Mesenchymal stem cell (in vitro differentiated cells and primary cell): ENCODE data around the gene HSPE1.
"Not testable (repeated sequence)": the region's sequence is repeated elsewhere in the genome, so short reads cannot be mapped to it uniquely, and the experiment has no call there.

Experiments used
- DNase-seq: peaks from one replicate; pipeline ENCODE4 v3.0.0-alpha.2; 2013
- H2AFZ ChIP-seq: one replicate; pipeline ENCODE4 v1.6.1; 2013; ENCODE audit warnings: low read depth, mild to moderate bottlenecking, control low read depth, inconsistent platforms, low read length, moderate library complexity
- H2AK5ac ChIP-seq: 2 replicates; pipeline ENCODE4 v1.6.1; 2013; ENCODE audit warnings: low read length, moderate library complexity, mild to moderate bottlenecking, inconsistent platforms; ENCODE audit not compliant: severe bottlenecking
- H2BK120ac ChIP-seq: one replicate; pipeline ENCODE4 v1.6.1; 2013; ENCODE audit warnings: low read depth, mild to moderate bottlenecking, inconsistent platforms, low read length, moderate library complexity
- H2BK12ac ChIP-seq, 2 experiments: one replicate each; pipeline ENCODE4 v1.6.1; 2013; ENCODE audit warnings: inconsistent platforms in 2 of 2, low read length in 2 of 2, mild to moderate bottlenecking in 2 of 2, moderate library complexity in 2 of 2, control low read depth in 1 of 2
- H2BK15ac ChIP-seq: one replicate; pipeline ENCODE4 v1.6.1; 2013; ENCODE audit warnings: mild to moderate bottlenecking, low read depth, inconsistent platforms; ENCODE audit not compliant: poor library complexity, severe bottlenecking
- H2BK5ac ChIP-seq: 2 replicates; pipeline ENCODE4 v1.6.1; 2013; ENCODE audit warnings: low read depth, mild to moderate bottlenecking, low read length, control low read depth, inconsistent platforms; ENCODE audit not compliant: poor library complexity, severe bottlenecking
- H3K14ac ChIP-seq, 2 experiments: one replicate each; pipeline ENCODE4 v1.6.1; 2013; ENCODE audit warnings: inconsistent platforms in 2 of 2, low read length in 2 of 2, control low read depth in 1 of 2, mild to moderate bottlenecking in 1 of 2, moderate library complexity in 1 of 2
- H3K18ac ChIP-seq, 2 experiments: one replicate each; pipeline ENCODE4 v1.6.1; 2013; ENCODE audit warnings: inconsistent platforms in 2 of 2, low read length in 2 of 2, control low read depth in 1 of 2, low read depth in 1 of 2, mild to moderate bottlenecking in 1 of 2
- H3K23ac ChIP-seq, 2 experiments: one replicate each; pipeline ENCODE4 v1.6.1; 2013; ENCODE audit warnings: inconsistent platforms in 2 of 2, low read length in 2 of 2, mild to moderate bottlenecking in 2 of 2, moderate library complexity in 2 of 2, control low read depth in 1 of 2
- H3K27ac ChIP-seq: 2 replicates; pipeline ENCODE4 v1.5.1; 2013; ENCODE audit warnings: mild to moderate bottlenecking, moderate library complexity, low read length, control low read depth, inconsistent platforms; ENCODE audit not compliant: poor library complexity, severe bottlenecking
- H3K27me3 ChIP-seq, 2 experiments: 2 replicates each; pipeline versions ENCODE4 v1.6.1 to v1.7.0; 2013; ENCODE audit warnings: low read length in 2 of 2, mild to moderate bottlenecking in 2 of 2, moderate library complexity in 2 of 2, control low read depth in 1 of 2, inconsistent platforms in 1 of 2; ENCODE audit not compliant: control insufficient read depth in 1 of 2, insufficient read depth in 1 of 2
- H3K36me3 ChIP-seq, 2 experiments: 2 replicates each; pipeline versions ENCODE4 v1.6.1 to v1.7.0; 2013; ENCODE audit warnings: low read length in 2 of 2, control low read depth in 1 of 2, inconsistent platforms in 1 of 2, low read depth in 1 of 2, mild to moderate bottlenecking in 1 of 2; ENCODE audit not compliant: insufficient read depth in 2 of 2, control insufficient read depth in 1 of 2
- H3K4ac ChIP-seq, 2 experiments: one replicate each; pipeline ENCODE4 v1.6.1; 2013; ENCODE audit warnings: inconsistent platforms in 2 of 2, low read length in 2 of 2, mild to moderate bottlenecking in 2 of 2, moderate library complexity in 2 of 2, control low read depth in 1 of 2, low read depth in 1 of 2
- H3K4me1 ChIP-seq: 2 replicates; pipeline ENCODE4 v1.6.1; 2013; ENCODE audit warnings: low read depth, low read length, control low read depth; ENCODE audit not compliant: control insufficient read depth, insufficient read depth
- H3K4me2 ChIP-seq: 2 replicates; pipeline ENCODE4 v1.6.1; 2013; ENCODE audit warnings: low read length, mild to moderate bottlenecking, inconsistent platforms; ENCODE audit not compliant: poor library complexity, severe bottlenecking
- H3K4me3 ChIP-seq, 2 experiments: 2 replicates each; pipeline versions ENCODE4 v1.5.1 to v1.7.0; 2013; ENCODE audit warnings: low read length in 2 of 2, mild to moderate bottlenecking in 2 of 2, control low read depth in 1 of 2, low read depth in 1 of 2; ENCODE audit not compliant: insufficient read depth in 1 of 2
- H3K79me1 ChIP-seq: replicated peaks from 2 replicates; pipeline ENCODE4 v1.6.1; 2013; ENCODE audit warnings: mild to moderate bottlenecking, control low read depth, low read length, inconsistent platforms; ENCODE audit not compliant: poor library complexity, severe bottlenecking
- H3K9ac ChIP-seq: 2 replicates; pipeline ENCODE4 v1.7.0; 2013; ENCODE audit warnings: mild to moderate bottlenecking, low read length, moderate library complexity
- H3K9me3 ChIP-seq: 2 replicates; pipeline ENCODE4 v1.7.0; 2013; ENCODE audit warnings: mild to moderate bottlenecking, low read length; ENCODE audit not compliant: control insufficient read depth
- H4K8ac ChIP-seq: one replicate; pipeline ENCODE4 v1.6.1; 2013; ENCODE audit warnings: inconsistent platforms, mild to moderate bottlenecking, low read length, moderate library complexity
- H4K91ac ChIP-seq: one replicate; pipeline ENCODE4 v1.6.1; 2013; ENCODE audit warnings: mild to moderate bottlenecking, low read length, inconsistent platforms
- WGBS: methylation state at CpG from one replicate; pipeline ENCODE4 v1.1.7; 2013; ENCODE audit warnings: mixed read lengths; 5-methylcytosine and 5-hydroxymethylcytosine counted together

Gene HSPE1

GRCh38 chr2:197477797-197478196 lies 22.4 kb upstream of the HSPE1 start:
- Histone ChIP-seq H2BK15ac (no peak overlapping the region), H3K9ac (no peak overlapping the region), H3K36me3 (peaks cover 41 to 84% of the 10 kb centered on the region in 2 experiments), H2AFZ (no peak overlapping the region), H3K18ac (no peak overlapping the region), H2AK5ac (no peak overlapping the region), H3K4me3 (no peak overlapping the region), H3K4ac (no peak overlapping the region), H3K27ac (no peak overlapping the region), H3K4me2 (no peak overlapping the region), H3K9me3 (peaks cover 6% of the 10 kb centered on the region), H3K79me1 (peaks cover 15% of the 10 kb centered on the region), H2BK120ac (no peak overlapping the region), H4K91ac (no peak overlapping the region), H3K14ac (no peak overlapping the region), H2BK12ac (no peak overlapping the region), H2BK5ac (no peak overlapping the region), H3K23ac (no peak overlapping the region), H3K27me3 (no peaks in the 10 kb centered on the region), H4K8ac (no peak overlapping the region), H3K4me1 (no peaks in the 10 kb centered on the region)
- no peak for DNase-seq
- WGBS: 97% methylated on average over 3 of the region's 3 CpGs

- Histone ChIP-seq H4K8ac (no peak overlapping the region), H3K14ac (no peak overlapping the region), H3K4me1 (no peaks in the 10 kb centered on the region), H3K9me3 (peaks cover 19% of the 10 kb centered on the region), H3K27ac (no peak overlapping the region), H3K23ac (no peak overlapping the region), H2AFZ (no peak overlapping the region), H2AK5ac (no peak overlapping the region), H3K4me2 (no peak overlapping the region), H3K9ac (no peak overlapping the region), H3K79me1 (peaks cover 11% of the 10 kb centered on the region), H2BK120ac (no peak overlapping the region), H3K18ac (no peak overlapping the region), H3K36me3 (peaks cover 49 to 76% of the 10 kb centered on the region in 2 experiments), H4K91ac (no peak overlapping the region), H2BK15ac (no peak overlapping the region), H3K4ac (no peak overlapping the region), H3K27me3 (no peaks in the 10 kb centered on the region), H2BK5ac (no peak overlapping the region), H3K4me3 (no peak overlapping the region), H2BK12ac (no peak overlapping the region)
- WGBS: 95% methylated on average over 8 of the region's 9 CpGs
- DNase-seq: no peak
These were observed 19.8 kb upstream of the HSPE1 start for GRCh38 chr2:197480165-197481036.

DNA sequence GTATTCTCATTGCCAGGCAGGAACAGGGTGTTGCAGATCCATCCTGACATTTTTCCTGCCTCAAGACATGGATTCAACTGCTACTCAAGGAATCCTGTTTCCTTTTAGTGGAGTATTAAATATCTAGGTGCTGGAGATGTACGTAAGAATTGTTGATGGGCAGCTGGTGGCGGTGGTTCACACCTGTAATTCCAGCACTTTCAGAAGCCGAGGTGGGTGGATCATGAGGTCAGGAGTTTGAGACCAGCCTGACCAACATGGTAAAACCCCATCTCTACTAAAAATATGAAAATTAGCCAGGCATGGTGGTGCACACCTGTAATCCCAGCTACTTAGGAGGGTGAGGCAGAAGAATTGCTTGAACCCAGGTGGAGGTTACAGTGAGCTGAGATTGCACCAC lies 15.9 kb upstream of the HSPE1 start:
- H2BK15ac ChIP-seq, DNase-seq, H3K18ac ChIP-seq, H3K27ac ChIP-seq, H3K4me3 ChIP-seq, H2BK5ac ChIP-seq, H3K14ac ChIP-seq, H3K4me2 ChIP-seq, H3K9ac ChIP-seq, H2BK12ac ChIP-seq, H2BK120ac ChIP-seq, H4K91ac ChIP-seq, H2AFZ ChIP-seq, H3K4ac ChIP-seq, H3K79me1 ChIP-seq, H4K8ac ChIP-seq, H2AK5ac ChIP-seq, H3K4me1 ChIP-seq, H3K23ac ChIP-seq, H3K27me3 ChIP-seq: not testable (repeated sequence)
- Histone ChIP-seq H3K9me3 (peaks cover 19% of the 10 kb centered on the region), H3K36me3 (peaks cover 36 to 77% of the 10 kb centered on the region in 2 experiments)
- 95% methylated on average over 2 of the region's 3 CpGs for WGBS

- WGBS: 100% methylated on average over 1 of the region's 2 CpGs
- no peak overlapping the region for H3K9ac ChIP-seq
- H3K9me3 ChIP-seq: peaks cover 19% of the 10 kb centered on the region
- H2BK15ac ChIP-seq: no peak overlapping the region
- no peak overlapping the region for H3K4ac ChIP-seq
- no peak overlapping the region for H3K4me2 ChIP-seq
- peaks cover 3% of the 10 kb centered on the region for H3K79me1 ChIP-seq
- no peak for DNase-seq
- H3K4me1 ChIP-seq: no peaks in the 10 kb centered on the region
- peaks cover 34 to 79% of the 10 kb centered on the region in 2 experiments for H3K36me3 ChIP-seq
- no peak overlapping the region for H3K4me3 ChIP-seq
- H2BK12ac ChIP-seq: no peak overlapping the region
- no peak overlapping the region for H2BK5ac ChIP-seq
- no peak overlapping the region for H2AK5ac ChIP-seq
- no peak overlapping the region for H3K23ac ChIP-seq
- no peak overlapping the region for H2BK120ac ChIP-seq
- H3K14ac ChIP-seq: no peak overlapping the region
- no peak overlapping the region for H3K18ac ChIP-seq
- H2AFZ ChIP-seq: no peak overlapping the region
- no peak overlapping the region for H3K27ac ChIP-seq
- no peak overlapping the region for H4K8ac ChIP-seq
- no peaks in the 10 kb centered on the region for H3K27me3 ChIP-seq
- no peak overlapping the region for H4K91ac ChIP-seq
These were observed 14.0 kb upstream of the HSPE1 start for GRCh38 chr2:197486175-197486574.
